DND-41 (cell line): Measurements from ENCODE around the gene EBF4.

ENCODE experiments used
- EZH2 ChIP-seq: IDR thresholded peaks from 3 replicates; pipeline ENCODE4 v1.6.1; 2012; ENCODE audit warnings: borderline replicate concordance, low read depth, mild to moderate bottlenecking, moderate library complexity, low read length, inconsistent platforms; ENCODE audit not compliant: severe bottlenecking
- TF ChIP-seq, protein P1 (sequence below): IDR thresholded peaks from 2 replicates; pipeline ENCODE4 v1.5.1; 2012; ENCODE audit warnings: borderline replicate concordance, low read length, moderate library complexity, mild to moderate bottlenecking; ENCODE audit not compliant: poor library complexity, severe bottlenecking; ENCODE audit errors: extremely low read depth

DNA sequence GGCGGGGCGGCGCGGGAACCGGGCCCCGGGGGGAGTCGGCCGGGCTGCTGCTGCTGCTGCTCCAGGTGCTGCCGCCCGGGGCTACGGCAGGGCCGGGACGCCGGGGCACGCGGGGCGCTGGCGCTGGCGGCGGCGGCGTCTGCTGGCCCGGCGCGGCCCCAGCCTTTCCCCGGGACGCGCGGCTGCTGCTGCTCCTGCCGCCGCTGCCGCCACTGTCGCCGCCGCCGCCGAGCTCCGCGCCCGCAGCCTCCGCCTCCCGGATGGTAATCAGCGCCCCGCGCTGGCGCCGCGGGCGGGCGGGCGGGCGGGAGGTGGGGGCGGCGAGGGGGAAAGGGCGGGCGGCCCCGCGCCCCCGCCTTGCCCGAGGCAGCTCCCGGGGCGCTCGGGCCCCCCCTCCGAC lies 306 bp downstream of the EBF4 start:
- TF ChIP-seq EZH2: no peak
- TF ChIP-seq, protein P1, sequence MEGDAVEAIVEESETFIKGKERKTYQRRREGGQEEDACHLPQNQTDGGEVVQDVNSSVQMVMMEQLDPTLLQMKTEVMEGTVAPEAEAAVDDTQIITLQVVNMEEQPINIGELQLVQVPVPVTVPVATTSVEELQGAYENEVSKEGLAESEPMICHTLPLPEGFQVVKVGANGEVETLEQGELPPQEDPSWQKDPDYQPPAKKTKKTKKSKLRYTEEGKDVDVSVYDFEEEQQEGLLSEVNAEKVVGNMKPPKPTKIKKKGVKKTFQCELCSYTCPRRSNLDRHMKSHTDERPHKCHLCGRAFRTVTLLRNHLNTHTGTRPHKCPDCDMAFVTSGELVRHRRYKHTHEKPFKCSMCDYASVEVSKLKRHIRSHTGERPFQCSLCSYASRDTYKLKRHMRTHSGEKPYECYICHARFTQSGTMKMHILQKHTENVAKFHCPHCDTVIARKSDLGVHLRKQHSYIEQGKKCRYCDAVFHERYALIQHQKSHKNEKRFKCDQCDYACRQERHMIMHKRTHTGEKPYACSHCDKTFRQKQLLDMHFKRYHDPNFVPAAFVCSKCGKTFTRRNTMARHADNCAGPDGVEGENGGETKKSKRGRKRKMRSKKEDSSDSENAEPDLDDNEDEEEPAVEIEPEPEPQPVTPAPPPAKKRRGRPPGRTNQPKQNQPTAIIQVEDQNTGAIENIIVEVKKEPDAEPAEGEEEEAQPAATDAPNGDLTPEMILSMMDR: no peak
